Right lobe of liver (tissue), 4 donors: ENCODE measurements around the gene ETNPPL.

Experiments used
- POLR2A ChIP-seq: fragments of 450-650 bp; IDR thresholded peaks from one replicate; pipeline ENCODE4 v1.6.1; 2017; ENCODE audit warnings: antibody characterized with exemption, mild to moderate bottlenecking
- TF ChIP-seq, protein P1 (sequence below), 4 donors: fragments of 200-600 bp in 3 of 4; fragments of 450-650 bp in 1 of 4; IDR thresholded peaks; one replicate each; pipeline versions ENCODE4 v1.5.1 to v1.8.0; 2016 to 2022; ENCODE audit warnings: antibody characterized with exemption in 4 of 4, mild to moderate bottlenecking in 2 of 4
- donor health status: DM: no; HTN: no; CAD: no.
- donor health status: DM: no; HTN: no; CAD: no.
- donor health status: DM: no; HTN: yes; CAD: no.

DNA sequence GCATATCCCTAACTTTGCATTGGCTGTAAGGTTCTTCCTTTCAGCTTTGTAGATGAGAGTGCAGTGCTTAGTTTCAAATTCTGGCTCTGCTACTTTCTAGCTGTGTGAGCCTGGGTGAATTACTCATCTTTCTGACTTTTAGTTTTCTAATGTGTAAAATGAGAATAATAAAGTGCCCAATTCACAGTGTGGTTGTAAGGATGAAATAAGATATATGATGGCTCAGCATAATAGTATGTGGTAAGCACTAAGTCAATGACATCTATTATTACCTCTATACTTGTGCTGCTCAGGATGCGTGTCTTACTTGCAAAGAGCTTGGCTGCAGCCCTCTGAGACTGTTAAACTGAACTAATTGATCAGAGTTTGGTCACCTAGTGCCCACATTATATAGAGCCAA is 30.6 kb upstream of the ETNPPL start:
- TF ChIP-seq, protein P1, sequence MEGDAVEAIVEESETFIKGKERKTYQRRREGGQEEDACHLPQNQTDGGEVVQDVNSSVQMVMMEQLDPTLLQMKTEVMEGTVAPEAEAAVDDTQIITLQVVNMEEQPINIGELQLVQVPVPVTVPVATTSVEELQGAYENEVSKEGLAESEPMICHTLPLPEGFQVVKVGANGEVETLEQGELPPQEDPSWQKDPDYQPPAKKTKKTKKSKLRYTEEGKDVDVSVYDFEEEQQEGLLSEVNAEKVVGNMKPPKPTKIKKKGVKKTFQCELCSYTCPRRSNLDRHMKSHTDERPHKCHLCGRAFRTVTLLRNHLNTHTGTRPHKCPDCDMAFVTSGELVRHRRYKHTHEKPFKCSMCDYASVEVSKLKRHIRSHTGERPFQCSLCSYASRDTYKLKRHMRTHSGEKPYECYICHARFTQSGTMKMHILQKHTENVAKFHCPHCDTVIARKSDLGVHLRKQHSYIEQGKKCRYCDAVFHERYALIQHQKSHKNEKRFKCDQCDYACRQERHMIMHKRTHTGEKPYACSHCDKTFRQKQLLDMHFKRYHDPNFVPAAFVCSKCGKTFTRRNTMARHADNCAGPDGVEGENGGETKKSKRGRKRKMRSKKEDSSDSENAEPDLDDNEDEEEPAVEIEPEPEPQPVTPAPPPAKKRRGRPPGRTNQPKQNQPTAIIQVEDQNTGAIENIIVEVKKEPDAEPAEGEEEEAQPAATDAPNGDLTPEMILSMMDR (IDR thresholded peaks at IDR 0.05), result no peak
- no peak for TF ChIP-seq POLR2A
